HG02642 (cell line): ENCODE results near the gene TIMM13.

Source experiments
- ATAC-seq: cut with Tn5 transposase; IDR thresholded peaks from one replicate; pipeline ENCODE4 v1.9.1; 2021; ENCODE audit warnings: mild to moderate bottlenecking; ENCODE audit not compliant: unreplicated experiment, poor library complexity

Gene TIMM13

GRCh38 chr19:2455851-2456570 lies 28.6 kb upstream of the TIMM13 start:
- peak; percentile 35 for ATAC-seq

- no peak for ATAC-seq
Measured at GRCh38 chr19:2454962-2455850, 27.8 kb upstream of the TIMM13 start.

DNA sequence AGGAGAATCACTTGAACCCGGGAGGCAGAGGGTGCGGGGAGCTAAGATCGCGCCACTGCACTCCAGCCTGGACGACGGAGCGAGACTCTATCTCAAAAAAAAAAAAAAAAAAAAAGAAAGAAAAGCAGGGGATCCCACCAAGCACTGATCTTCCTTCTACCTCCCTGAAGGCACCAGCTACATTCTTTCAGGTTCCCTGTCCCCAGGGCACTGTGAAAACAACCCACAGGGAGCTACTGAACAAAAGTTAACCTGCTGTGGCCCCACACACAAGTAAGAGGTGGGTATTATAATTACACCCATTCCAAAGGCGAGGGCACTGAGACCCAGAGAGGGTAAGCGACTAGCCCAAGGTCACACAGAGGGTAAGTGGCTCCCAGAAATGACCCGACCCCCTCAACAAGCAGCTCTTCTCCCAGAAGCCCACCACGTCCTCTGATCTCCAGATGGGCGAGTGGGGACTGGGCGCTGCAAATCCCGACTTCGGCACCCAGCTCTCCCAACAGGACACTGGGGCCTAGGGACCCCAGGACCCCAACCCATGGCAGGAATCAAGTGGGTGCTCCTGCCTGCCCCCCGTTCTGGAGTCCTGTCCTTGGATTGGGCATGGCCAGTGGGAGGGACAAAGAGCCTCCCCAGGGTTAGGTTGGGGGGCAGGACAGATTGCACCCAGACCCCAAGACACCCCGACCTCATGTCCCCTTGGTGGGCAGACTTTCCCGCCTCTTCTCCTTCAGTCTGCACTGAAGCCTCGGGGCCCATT lies 27.0 kb upstream of the TIMM13 start:
- no peak for ATAC-seq

DNA sequence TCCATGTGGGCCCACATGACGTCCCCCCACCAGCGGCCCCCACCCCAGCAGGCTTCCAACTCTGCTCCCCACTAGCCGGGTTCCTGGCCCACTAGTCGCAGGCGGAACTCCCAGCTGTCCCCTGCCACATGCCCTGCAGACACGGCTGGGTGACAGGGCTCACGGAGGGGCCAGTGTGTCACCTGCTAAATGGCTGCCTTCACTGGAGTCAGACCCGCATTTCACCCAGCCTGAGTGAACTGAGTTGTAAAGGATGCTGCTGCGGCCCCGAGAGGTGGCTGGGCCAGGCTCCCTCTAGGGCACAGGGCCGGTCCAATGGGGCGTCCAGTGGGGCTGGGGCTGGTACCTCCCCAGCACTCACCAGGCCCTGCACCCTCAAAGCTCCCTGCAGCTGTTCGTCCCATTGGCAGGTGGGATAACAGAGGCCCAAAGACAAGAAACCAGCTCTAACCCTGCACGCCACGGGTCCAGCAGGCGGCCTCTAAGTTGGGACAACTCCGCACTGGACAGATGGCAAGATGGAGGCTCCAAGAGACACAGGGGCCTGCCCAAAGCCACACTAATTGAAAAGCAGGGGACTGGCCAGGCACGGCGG lies 26.1 kb upstream of the TIMM13 start:
- no peak for ATAC-seq

DNA sequence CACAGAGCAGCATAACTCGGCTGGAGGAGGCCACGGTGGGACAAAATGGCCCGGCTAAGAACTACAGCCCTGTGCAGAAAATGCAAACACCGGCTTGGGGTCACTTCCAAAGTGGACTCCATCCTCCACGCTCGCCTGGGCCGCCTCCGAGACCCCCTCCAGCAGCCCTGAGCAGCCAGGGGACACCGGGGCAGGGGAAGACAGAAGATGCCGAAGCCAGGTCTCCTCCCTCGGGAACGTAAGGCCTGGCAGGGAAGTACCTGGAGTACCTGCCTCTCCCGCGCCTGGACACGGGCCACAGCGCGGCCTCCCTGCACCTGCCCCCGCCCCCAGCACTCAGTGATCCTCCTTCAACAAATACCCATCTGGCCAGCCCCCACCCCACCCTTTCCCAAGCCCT lies 24.4 kb upstream of the TIMM13 start:
- no peak for ATAC-seq

- ATAC-seq: no peak
Measured at GRCh38 chr19:2451138-2451537, 23.8 kb upstream of the TIMM13 start.

GRCh38 chr19:2449019-2449418 lies 21.6 kb upstream of the TIMM13 start:
- ATAC-seq: no peak

DNA sequence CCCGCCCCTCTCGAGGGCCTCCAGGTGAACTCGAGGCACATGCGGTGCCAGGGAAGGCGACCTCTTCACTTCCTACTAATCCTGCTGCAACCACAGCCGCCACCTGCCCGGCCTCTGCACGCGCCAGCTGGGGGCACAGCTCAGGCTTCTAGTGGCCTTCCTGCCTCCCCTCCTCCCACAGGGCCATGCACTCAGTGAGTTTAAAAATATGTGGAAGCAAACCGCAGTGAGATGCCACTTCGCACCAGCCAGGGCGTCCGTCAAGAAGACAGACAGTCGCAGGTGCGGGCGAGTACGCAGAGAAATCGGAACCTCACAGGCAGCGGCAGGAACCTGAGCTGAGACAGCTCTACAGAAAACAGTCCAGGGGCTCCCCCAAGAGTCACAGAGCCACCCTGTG lies 19.0 kb upstream of the TIMM13 start:
- no peak for ATAC-seq

GRCh38 chr19:2444251-2445002 lies 17.0 kb upstream of the TIMM13 start:
- ATAC-seq: no peak

- ATAC-seq: no peak
Measured at GRCh38 chr19:2443785-2444182, 16.4 kb upstream of the TIMM13 start.

- no peak for ATAC-seq
Measured at GRCh38 chr19:2443116-2443784, 15.9 kb upstream of the TIMM13 start.

DNA sequence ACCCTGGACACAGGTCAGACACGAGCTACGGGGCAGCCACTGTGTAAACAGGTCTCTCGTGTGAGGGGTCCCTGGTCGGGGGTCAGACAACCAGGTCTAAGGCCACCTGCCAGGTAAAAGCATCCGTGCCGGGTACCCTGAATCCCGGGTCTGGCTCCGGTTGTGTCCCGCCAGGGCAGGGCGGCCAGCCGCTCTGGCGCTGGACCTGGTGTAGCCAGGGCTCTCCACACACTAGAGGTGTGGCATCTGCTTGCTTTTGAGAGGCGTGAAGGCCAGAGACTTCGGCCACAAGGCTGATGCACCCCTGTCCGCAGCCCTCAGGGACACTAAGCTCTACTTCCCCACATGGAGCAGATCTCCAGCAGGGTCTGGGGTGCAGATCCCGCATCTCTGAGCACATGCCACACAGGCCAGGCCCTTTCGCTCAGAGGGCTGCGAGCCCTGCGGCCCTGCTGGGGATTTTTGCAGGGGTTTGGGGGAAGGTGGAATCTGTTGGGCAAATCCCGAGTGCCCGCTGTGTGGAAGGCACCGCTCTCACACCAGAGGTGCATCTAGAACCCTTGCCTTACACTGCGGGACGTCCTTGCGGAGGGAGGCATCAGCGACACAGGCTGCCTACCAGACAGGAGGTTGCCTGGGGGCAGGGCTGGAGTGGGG lies 13.8 kb upstream of the TIMM13 start:
- no peak for ATAC-seq

DNA sequence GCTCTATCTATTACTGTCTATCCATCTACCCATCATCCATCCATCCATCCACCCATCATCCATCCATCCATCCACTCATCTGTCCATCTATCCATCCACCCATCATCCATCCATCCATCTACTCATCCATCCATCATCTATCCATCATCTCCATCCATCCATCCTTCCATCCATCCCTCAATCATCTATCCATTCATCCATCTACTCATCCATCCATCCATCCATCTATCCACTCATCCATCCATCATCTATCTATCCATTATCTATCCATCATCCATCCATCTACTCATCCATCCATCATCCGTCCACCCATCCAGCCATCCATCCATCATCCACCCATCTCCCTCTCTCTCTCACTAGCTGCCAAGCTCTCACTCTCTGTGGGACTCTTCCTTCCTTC lies 13.1 kb upstream of the TIMM13 start:
- no peak for ATAC-seq

DNA sequence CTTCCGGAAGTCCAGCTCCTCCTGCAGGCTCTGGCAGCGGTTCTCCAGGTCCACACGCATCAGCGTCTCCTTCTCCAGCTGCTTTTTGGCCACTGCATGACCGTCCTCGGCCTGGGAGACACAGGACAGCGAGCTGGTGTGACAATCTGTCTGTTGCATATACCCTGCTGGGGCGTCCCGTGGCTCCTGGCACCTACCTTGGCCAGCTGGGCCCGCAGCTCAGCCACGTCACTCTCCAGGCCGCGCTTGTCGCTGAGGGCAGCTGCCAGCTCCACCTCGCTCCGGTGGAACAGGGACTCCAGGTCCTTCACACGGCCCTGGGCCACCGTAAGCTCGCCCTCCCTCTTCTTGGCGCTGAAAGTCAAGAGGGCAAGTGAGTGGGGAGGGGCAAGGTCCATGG lies 10.8 kb upstream of the TIMM13 start:
- ATAC-seq: no peak

- ATAC-seq: no peak
Measured at GRCh38 chr19:2436926-2437325, 9.5 kb upstream of the TIMM13 start.

DNA sequence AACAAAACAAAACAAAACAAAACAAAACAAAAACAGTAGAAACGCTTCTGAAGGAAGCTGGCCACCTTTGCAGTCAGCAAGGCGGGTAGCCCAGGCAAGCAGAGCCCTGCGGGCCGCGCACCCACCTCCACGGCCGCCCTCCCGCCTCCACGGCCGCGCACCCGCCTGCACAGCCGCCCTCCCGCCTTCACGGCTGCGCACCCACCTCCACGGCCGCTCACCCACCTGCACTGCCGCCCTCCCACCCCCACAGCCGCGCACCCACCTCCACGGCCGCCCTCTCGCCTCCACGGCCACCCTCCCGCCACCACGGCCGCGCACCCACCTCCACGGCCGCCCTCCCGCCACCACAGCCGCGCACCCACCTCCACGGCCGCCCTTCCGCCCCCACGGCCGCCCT lies 9.0 kb upstream of the TIMM13 start:
- ATAC-seq: no peak

GRCh38 chr19:2434721-2435265 lies 7.4 kb upstream of the TIMM13 start:
- no peak for ATAC-seq

- ATAC-seq: no peak
Measured at GRCh38 chr19:2434267-2434666, 6.9 kb upstream of the TIMM13 start.

- ATAC-seq: no peak
Measured at GRCh38 chr19:2433854-2434253, 6.5 kb upstream of the TIMM13 start.
